ENCODE results near the gene ADGRB2.
A peak's percentile ranks its signal among the peaks of the same experiment; 100 is the strongest.

The ADGRB2 gene

DNA sequence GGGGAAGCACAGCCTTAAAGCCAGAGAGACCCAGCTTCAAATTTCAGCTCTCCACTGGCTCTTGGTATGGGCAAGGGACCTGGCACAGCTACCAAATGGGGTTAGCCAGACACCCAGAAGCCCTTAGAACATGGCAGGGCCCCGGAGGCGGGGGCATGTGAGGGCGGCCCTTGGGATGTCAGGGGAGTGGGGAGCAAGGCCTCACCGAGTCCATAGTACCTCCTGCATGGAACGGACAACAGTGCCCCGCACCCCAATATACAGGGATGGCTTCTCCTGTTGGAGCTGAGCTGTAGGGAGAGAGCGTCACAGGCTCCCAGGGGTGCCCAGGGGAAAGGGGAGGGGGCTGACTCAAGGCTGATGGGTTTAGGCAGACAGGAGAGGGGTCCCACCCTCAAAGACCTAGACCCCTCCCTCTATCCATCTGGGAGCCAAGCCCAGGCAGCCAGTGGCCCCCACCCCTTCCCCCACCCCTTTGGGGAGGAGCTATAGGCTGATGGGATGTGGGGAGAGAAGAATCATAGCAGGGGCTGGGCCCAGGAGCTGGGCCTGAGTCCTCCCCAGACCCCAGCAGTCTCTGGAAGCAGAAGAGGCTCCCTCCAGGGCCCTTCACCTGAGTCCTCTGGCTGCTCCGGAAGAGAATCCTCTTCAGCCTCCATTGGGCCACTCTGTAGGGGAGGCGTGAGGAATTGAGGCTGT lies 35.2 kb upstream of the ADGRB2 start:
- peak overlapping the region; percentile 71 for H2AFZ ChIP-seq (ENCODE audit: low read length)
- H3K23ac ChIP-seq (ENCODE audit: low read depth, low read length, poor library complexity), result no peak overlapping the region
- no CpG with 5 or more reads among the region's 9 CpGs for WGBS, 2 donors (ENCODE audit: extremely low coverage in 2 of 2, insufficient read length in 2 of 2, insufficient replicate concordance in 1 of 2)
- H2BK120ac ChIP-seq (ENCODE audit: low read depth, low read length), result no peak overlapping the region
- H3K9ac ChIP-seq (ENCODE audit: low read depth, low read length, poor library complexity), result peak overlapping the region; percentile 9
- peak overlapping the region; percentile 20 for H4K8ac ChIP-seq (ENCODE audit: low read depth, low read length)
- H3K4me1 ChIP-seq (ENCODE audit: control insufficient read depth in 2 of 2, insufficient read depth in 1 of 2, low read depth in 1 of 2, low read length in 2 of 2), result peaks cover 22 to 29% of the 10 kb centered on the region in 2 donors
- H3K14ac ChIP-seq (ENCODE audit: low read length), result peak overlapping the region; percentile 72
- no peak overlapping the region for H2BK12ac ChIP-seq (ENCODE audit: low read length)
- peak overlapping the region; percentile 9 for H2AK5ac ChIP-seq (ENCODE audit: low read depth, low read length)
- peak overlapping the region; percentile 44 for H3K18ac ChIP-seq (ENCODE audit: low read length)
- H3K4me3 ChIP-seq (ENCODE audit: low read length in 2 of 2), result no peak overlapping the region
- no peak overlapping the region for H3K27ac ChIP-seq (replicated peaks; ENCODE audit: low read length)
- H3K36me3 ChIP-seq (replicated peaks in 1 of 2; ENCODE audit: control insufficient read depth in 2 of 2, insufficient read depth in 2 of 2, low read length in 2 of 2), result no peaks in the 10 kb centered on the region
- no peaks in the 10 kb centered on the region for H3K9me3 ChIP-seq (replicated peaks in 1 of 2; ENCODE audit: control insufficient read depth in 2 of 2, insufficient read depth in 1 of 2, low read depth in 1 of 2, low read length in 2 of 2)
- peak overlapping the region; percentile 72 for H2BK5ac ChIP-seq (ENCODE audit: low read length)
- no peak for DNase-seq (ENCODE audit: low spot score)
- H2BK15ac ChIP-seq (ENCODE audit: low read length), result peak overlapping the region; percentile 22
- H3K79me1 ChIP-seq (ENCODE audit: low read depth, low read length), result no peaks in the 10 kb centered on the region
- no peak overlapping the region for H3K4me2 ChIP-seq (ENCODE audit: insufficient read depth, low read length, poor library complexity, severe bottlenecking)
- peaks cover 0 to 26% (median 0%) of the 10 kb centered on the region in 3 experiments for H3K27me3 ChIP-seq (ENCODE audit: control insufficient read depth in 3 of 3, insufficient read depth in 3 of 3, low read depth in 1 of 3, low read length in 3 of 3)
- H4K91ac ChIP-seq (ENCODE audit: low read depth, low read length, poor library complexity), result no peak overlapping the region
- H3K4ac ChIP-seq (ENCODE audit: low read length), result no peak overlapping the region

GRCh38 chr1:31798433-31799195 lies 34.5 kb upstream of the ADGRB2 start:
- H3K4me3 ChIP-seq (ENCODE audit: low read length in 2 of 2), result no peak overlapping the region
- H3K27ac ChIP-seq (replicated peaks; ENCODE audit: low read length), result no peak overlapping the region
- no peak overlapping the region for H3K14ac ChIP-seq (ENCODE audit: low read length)
- no peaks in the 10 kb centered on the region for H3K36me3 ChIP-seq (replicated peaks in 1 of 2; ENCODE audit: control insufficient read depth in 2 of 2, insufficient read depth in 2 of 2, low read length in 2 of 2)
- no peak overlapping the region for H3K4ac ChIP-seq (ENCODE audit: low read length)
- peak overlapping the region; percentile 76 for H2BK15ac ChIP-seq (ENCODE audit: low read length)
- H2AFZ ChIP-seq (ENCODE audit: low read length), result peak overlapping the region; percentile 33
- no CpG with 5 or more reads among the region's 17 CpGs for WGBS, 2 donors (ENCODE audit: extremely low coverage in 2 of 2, insufficient read length in 2 of 2, insufficient replicate concordance in 1 of 2)
- no peak for DNase-seq (ENCODE audit: low spot score)
- H3K4me1 ChIP-seq (ENCODE audit: control insufficient read depth in 2 of 2, insufficient read depth in 1 of 2, low read depth in 1 of 2, low read length in 2 of 2), result peaks cover 22 to 29% of the 10 kb centered on the region in 2 donors
- no peak overlapping the region for H3K9ac ChIP-seq (ENCODE audit: low read depth, low read length, poor library complexity)
- H3K18ac ChIP-seq (ENCODE audit: low read length), result peak overlapping the region; percentile 89
- H3K9me3 ChIP-seq (replicated peaks in 1 of 2; ENCODE audit: control insufficient read depth in 2 of 2, insufficient read depth in 1 of 2, low read depth in 1 of 2, low read length in 2 of 2), result no peaks in the 10 kb centered on the region
- H4K8ac ChIP-seq (ENCODE audit: low read depth, low read length), result no peak overlapping the region
- no peak overlapping the region for H3K23ac ChIP-seq (ENCODE audit: low read depth, low read length, poor library complexity)
- H2BK5ac ChIP-seq (ENCODE audit: low read length), result peak overlapping the region; percentile 72
- H2BK120ac ChIP-seq (ENCODE audit: low read depth, low read length), result peak overlapping the region; percentile 56
- peak overlapping the region; percentile 62 for H4K91ac ChIP-seq (ENCODE audit: low read depth, low read length, poor library complexity)
- peak overlapping the region; percentile 61 for H2BK12ac ChIP-seq (ENCODE audit: low read length)
- H3K79me1 ChIP-seq (ENCODE audit: low read depth, low read length), result no peaks in the 10 kb centered on the region
- H2AK5ac ChIP-seq (ENCODE audit: low read depth, low read length), result peak overlapping the region; percentile 91
- H3K4me2 ChIP-seq (ENCODE audit: insufficient read depth, low read length, poor library complexity, severe bottlenecking), result no peak overlapping the region
- peaks cover 0 to 26% (median 0%) of the 10 kb centered on the region in 3 experiments for H3K27me3 ChIP-seq (ENCODE audit: control insufficient read depth in 3 of 3, insufficient read depth in 3 of 3, low read depth in 1 of 3, low read length in 3 of 3)

- peak overlapping the region; percentile 61 for H2BK12ac ChIP-seq (ENCODE audit: low read length)
- H3K27me3 ChIP-seq (ENCODE audit: control insufficient read depth in 3 of 3, insufficient read depth in 3 of 3, low read depth in 1 of 3, low read length in 3 of 3), result peaks cover 0 to 26% (median 0%) of the 10 kb centered on the region in 3 experiments
- peak overlapping the region; percentile 91 for H2AK5ac ChIP-seq (ENCODE audit: low read depth, low read length)
- H3K4me1 ChIP-seq (ENCODE audit: control insufficient read depth in 2 of 2, insufficient read depth in 1 of 2, low read depth in 1 of 2, low read length in 2 of 2), result peaks cover 22 to 29% of the 10 kb centered on the region in 2 donors
- peak overlapping the region; percentile 62 for H4K91ac ChIP-seq (ENCODE audit: low read depth, low read length, poor library complexity)
- no peaks in the 10 kb centered on the region for H3K79me1 ChIP-seq (ENCODE audit: low read depth, low read length)
- H3K4me3 ChIP-seq (ENCODE audit: low read length in 2 of 2), result no peak overlapping the region
- no peak overlapping the region for H3K4ac ChIP-seq (ENCODE audit: low read length)
- peak overlapping the region; percentile 56 for H2BK120ac ChIP-seq (ENCODE audit: low read depth, low read length)
- peak overlapping the region; percentile 76 for H2BK15ac ChIP-seq (ENCODE audit: low read length)
- DNase-seq (ENCODE audit: low spot score), result no peak
- peak overlapping the region; percentile 89 for H3K18ac ChIP-seq (ENCODE audit: low read length)
- no peak overlapping the region for H3K27ac ChIP-seq (replicated peaks; ENCODE audit: low read length)
- H3K14ac ChIP-seq (ENCODE audit: low read length), result no peak overlapping the region
- H2BK5ac ChIP-seq (ENCODE audit: low read length), result no peak overlapping the region
- H3K9ac ChIP-seq (ENCODE audit: low read depth, low read length, poor library complexity), result no peak overlapping the region
- H3K23ac ChIP-seq (ENCODE audit: low read depth, low read length, poor library complexity), result no peak overlapping the region
- H4K8ac ChIP-seq (ENCODE audit: low read depth, low read length), result no peak overlapping the region
- H3K9me3 ChIP-seq (replicated peaks in 1 of 2; ENCODE audit: control insufficient read depth in 2 of 2, insufficient read depth in 1 of 2, low read depth in 1 of 2, low read length in 2 of 2), result no peaks in the 10 kb centered on the region
- peak overlapping the region; percentile 33 for H2AFZ ChIP-seq (ENCODE audit: low read length)
- H3K36me3 ChIP-seq (replicated peaks in 1 of 2; ENCODE audit: control insufficient read depth in 2 of 2, insufficient read depth in 2 of 2, low read length in 2 of 2), result no peaks in the 10 kb centered on the region
- no CpG with 5 or more reads among the region's 8 CpGs for WGBS, 2 donors (ENCODE audit: extremely low coverage in 2 of 2, insufficient read length in 2 of 2, insufficient replicate concordance in 1 of 2)
- H3K4me2 ChIP-seq (ENCODE audit: insufficient read depth, low read length, poor library complexity, severe bottlenecking), result no peak overlapping the region
These were observed 33.9 kb upstream of the ADGRB2 start for GRCh38 chr1:31798086-31798432.

GRCh38 chr1:31797216-31797615 lies 33.1 kb upstream of the ADGRB2 start:
- Histone ChIP-seq H2BK15ac (ENCODE audit: low read length) (no peak overlapping the region), H2AFZ (ENCODE audit: low read length) (no peak overlapping the region), H3K27me3 (ENCODE audit: control insufficient read depth in 3 of 3, insufficient read depth in 3 of 3, low read depth in 1 of 3, low read length in 3 of 3) (peaks cover 0 to 28% (median 0%) of the 10 kb centered on the region in 3 experiments), H3K9me3 (replicated peaks in 1 of 2; ENCODE audit: control insufficient read depth in 2 of 2, insufficient read depth in 1 of 2, low read depth in 1 of 2, low read length in 2 of 2) (no peaks in the 10 kb centered on the region), H3K4me1 (ENCODE audit: control insufficient read depth in 2 of 2, insufficient read depth in 1 of 2, low read depth in 1 of 2, low read length in 2 of 2) (peaks cover 22 to 29% of the 10 kb centered on the region in 2 donors), H4K8ac (ENCODE audit: low read depth, low read length) (no peak overlapping the region), H2AK5ac (ENCODE audit: low read depth, low read length) (peak overlapping the region; percentile 1), H3K23ac (ENCODE audit: low read depth, low read length, poor library complexity) (no peak overlapping the region), H3K4me2 (ENCODE audit: insufficient read depth, low read length, poor library complexity, severe bottlenecking) (no peak overlapping the region), H3K27ac (replicated peaks; ENCODE audit: low read length) (no peak overlapping the region), H3K36me3 (replicated peaks in 1 of 2; ENCODE audit: control insufficient read depth in 2 of 2, insufficient read depth in 2 of 2, low read length in 2 of 2) (no peaks in the 10 kb centered on the region), H3K18ac (ENCODE audit: low read length) (no peak overlapping the region), H2BK5ac (ENCODE audit: low read length) (no peak overlapping the region), H3K4me3 (ENCODE audit: low read length in 2 of 2) (no peak overlapping the region), H2BK12ac (ENCODE audit: low read length) (no peak overlapping the region), H2BK120ac (ENCODE audit: low read depth, low read length) (no peak overlapping the region), H3K14ac (ENCODE audit: low read length) (no peak overlapping the region), H4K91ac (ENCODE audit: low read depth, low read length, poor library complexity) (no peak overlapping the region), H3K4ac (ENCODE audit: low read length) (no peak overlapping the region), H3K9ac (ENCODE audit: low read depth, low read length, poor library complexity) (no peak overlapping the region), H3K79me1 (ENCODE audit: low read depth, low read length) (no peaks in the 10 kb centered on the region)
- WGBS, 2 donors (ENCODE audit: extremely low coverage in 2 of 2, insufficient read length in 2 of 2, insufficient replicate concordance in 1 of 2), result no CpG with 5 or more reads among the region's 5 CpGs
- no peak for DNase-seq (ENCODE audit: low spot score)

Data from neuronal stem cell (in vitro differentiated cells).